WTC11 (cell line): ENCODE measurements around the gene TOMM6. TPM values are rescaled to one million over a fixed set of nuclear protein-coding genes. Genes with fewer than 3 reads are reported as not detected.

Source experiments
- ATAC-seq: fragments of 200-7000 bp; cut with Tn5 transposase; 2 replicates; pipeline ENCODE4 v1.10.0; 2021; ENCODE audit warnings: mild to moderate bottlenecking, moderate library complexity
- CTCF ChIA-PET: fragments of 300-600 bp; sonication (Branson Sonifier 250); formaldehyde crosslinking; loops from one replicate; lab custom pipeline; 2021; ENCODE audit warnings: antibody characterized with exemption; lab: Charles Lee
- POLR2A ChIA-PET: fragments of 350-600 bp; sonication (Branson Sonifier 250); formaldehyde crosslinking; loops from one replicate; lab custom pipeline; 2021; ENCODE audit warnings: antibody characterized with exemption; lab: Charles Lee
- DNase-seq: peaks from one replicate; pipeline ENCODE4 v3.0.0; 2021; ENCODE audit warnings: low spot score
- H3K27ac Mint-ChIP-seq: 2 replicates; pipeline ENCODE4 v1.8.0; 2021; ENCODE audit warnings: mixed read lengths
- H3K27me3 Mint-ChIP-seq: 2 replicates; pipeline ENCODE4 v1.8.0; 2021; ENCODE audit warnings: low read depth, mild to moderate bottlenecking, moderate library complexity, mixed read lengths
- H3K36me3 Mint-ChIP-seq: 2 replicates; pipeline ENCODE4 v1.8.0; 2021; ENCODE audit warnings: mixed read lengths
- H3K4me1 Mint-ChIP-seq: 2 replicates; pipeline ENCODE4 v1.8.0; 2022; ENCODE audit warnings: mixed read lengths
- H3K4me3 Mint-ChIP-seq: 2 replicates; pipeline ENCODE4 v1.8.0; 2021; ENCODE audit warnings: mild to moderate bottlenecking, moderate library complexity, mixed read lengths
- H3K9me3 Mint-ChIP-seq: 2 replicates; pipeline ENCODE4 v1.8.0; 2021; ENCODE audit warnings: mixed read lengths
- GRHL2 ChIP-seq: fragments of 250-450 bp; sonication (Bioruptor Pico); IDR thresholded peaks from 2 replicates; pipeline ENCODE4 v1.8.0; 2022; ENCODE audit warnings: mild to moderate bottlenecking, moderate library complexity; ENCODE audit not compliant: insufficient replicate concordance, severe bottlenecking
- MXD4 ChIP-seq: fragments of 250-450 bp; sonication (Bioruptor Pico); IDR thresholded peaks from 2 replicates; pipeline ENCODE4 v1.8.0; 2021; ENCODE audit warnings: mild to moderate bottlenecking, moderate library complexity, borderline replicate concordance
- NFE2L1 ChIP-seq: sonication (generic); formaldehyde crosslinking; IDR thresholded peaks from 2 replicates; pipeline ENCODE4 v1.8.1; 2023; ENCODE audit warnings: missing genetic modification reagents
- NR1H2 ChIP-seq: sonication (generic); formaldehyde crosslinking; IDR thresholded peaks from 2 replicates; pipeline ENCODE4 v1.9.0; 2021; ENCODE audit warnings: mild to moderate bottlenecking, moderate library complexity, missing genetic modification reagents
- OVOL2 ChIP-seq: fragments of 250-450 bp; sonication (Bioruptor Pico); IDR thresholded peaks from 2 replicates; pipeline ENCODE4 v1.9.0; 2021; ENCODE audit warnings: mild to moderate bottlenecking, borderline replicate concordance
- SMAD3 ChIP-seq: sonication (generic); formaldehyde crosslinking; IDR thresholded peaks from 2 replicates; pipeline ENCODE4 v1.8.0; 2022; ENCODE audit warnings: missing genetic modification reagents, mild to moderate bottlenecking, borderline replicate concordance
- ZNF138 ChIP-seq: sonication (generic); formaldehyde crosslinking; conservative IDR thresholded peaks from 2 replicates; pipeline ENCODE4 v1.8.1; 2022; ENCODE audit warnings: mild to moderate bottlenecking, moderate library complexity, missing genetic modification reagents
- ZNF219 ChIP-seq: sonication (generic); formaldehyde crosslinking; IDR thresholded peaks from 2 replicates; pipeline ENCODE4 v1.8.0; 2023; ENCODE audit warnings: missing genetic modification reagents, mild to moderate bottlenecking, borderline replicate concordance
- ZNF263 ChIP-seq: sonication (generic); formaldehyde crosslinking; IDR thresholded peaks from 2 replicates; pipeline ENCODE4 v1.8.1; 2022; ENCODE audit warnings: low read depth, mild to moderate bottlenecking, moderate library complexity, missing genetic modification reagents
- ZNF425 ChIP-seq: fragments of 250-450 bp; sonication (Bioruptor Pico); conservative IDR thresholded peaks from 2 replicates; pipeline ENCODE4 v1.9.0; 2021; ENCODE audit warnings: mild to moderate bottlenecking
- total RNA-seq: library from RNA; stranded (reverse); gene quantifications from 3 replicates; pipeline ENCODE4 v1.2.3, GENCODE V29; 2021
- TF ChIP-seq, protein P1 (sequence below): sonication (generic); formaldehyde crosslinking; IDR thresholded peaks from 2 replicates; pipeline ENCODE4 v1.8.0; 2022; ENCODE audit warnings: mild to moderate bottlenecking, missing genetic modification reagents
- TF ChIP-seq, protein P2 (sequence below): sonication (generic); formaldehyde crosslinking; IDR thresholded peaks from 2 replicates; pipeline ENCODE4 v1.8.1; 2023; ENCODE audit warnings: mild to moderate bottlenecking, moderate library complexity, missing genetic modification reagents
- TF ChIP-seq, protein P3 (sequence below): sonication (generic); formaldehyde crosslinking; conservative IDR thresholded peaks from 2 replicates; pipeline ENCODE4 v1.8.1; 2022; ENCODE audit warnings: mild to moderate bottlenecking, missing genetic modification reagents
- TF ChIP-seq, protein P4 (sequence below): fragments of 200-600 bp; IDR thresholded peaks from 2 replicates; pipeline ENCODE4 v1.8.0; 2022; ENCODE audit warnings: antibody characterized with exemption

TOMM6 gene
- total RNA-seq, 1 experiment from 2014 or later, result 233 TPM

GRCh38 chr6:41813469-41813868 lies 26.0 kb downstream of the TOMM6 start:
- ChIA-PET POLR2A (no interaction called here), CTCF (interaction anchor here (1.2 kb wide), 1 partner anchor 108 kb away, joined by 3 read pairs; the partner anchor contains the start of genes BYSL and MED20)
- no peaks in the 10 kb centered on the region for H3K36me3 Mint-ChIP-seq
- H3K4me3 Mint-ChIP-seq, result no peak overlapping the region
- H3K27me3 Mint-ChIP-seq, result no peaks in the 10 kb centered on the region
- no peaks in the 10 kb centered on the region for H3K9me3 Mint-ChIP-seq
- H3K27ac Mint-ChIP-seq, result no peak overlapping the region
- no peak for DNase-seq
- ATAC-seq, result no peak
- no peak for TF ChIP-seq SMAD3 (CRISPR knock-in tag)
- TF ChIP-seq NR1H2 (CRISPR knock-in tag), result no peak
- no peaks in the 10 kb centered on the region for H3K4me1 Mint-ChIP-seq

DNA sequence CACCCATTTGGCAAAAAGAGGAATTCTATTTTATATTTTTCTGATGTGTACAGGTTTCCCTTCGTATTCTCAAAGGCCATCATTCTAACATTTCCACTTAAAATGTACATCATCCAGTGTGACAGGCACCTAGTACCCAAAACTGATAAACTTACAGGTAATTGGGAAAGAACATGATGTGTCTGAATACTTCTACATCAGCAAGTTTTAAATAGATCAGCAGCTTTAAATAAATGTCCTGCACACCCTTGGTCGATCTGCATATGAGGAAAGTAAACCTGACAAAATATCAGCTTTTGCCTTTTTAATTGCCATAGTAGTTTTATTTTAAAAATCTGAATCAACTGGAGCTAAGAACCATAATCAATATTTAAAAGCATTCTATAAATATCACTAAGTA lies 26.5 kb downstream of the TOMM6 start:
- CTCF ChIA-PET, result interaction anchor here (1.0 to 1.2 kb wide), 2 partner anchors 28 to 107 kb away, joined by 3 to 4 read pairs; partner anchors contain the start of genes BYSL and MED20
- TF ChIP-seq OVOL2 (CRISPR knock-in tag) (no peak), NFE2L1 (CRISPR knock-in tag) (no peak), ZNF219 (no peak), GRHL2 (CRISPR knock-in tag) (no peak), ZNF263 (CRISPR knock-in tag) (no peak)
- TF ChIP-seq, protein P1, sequence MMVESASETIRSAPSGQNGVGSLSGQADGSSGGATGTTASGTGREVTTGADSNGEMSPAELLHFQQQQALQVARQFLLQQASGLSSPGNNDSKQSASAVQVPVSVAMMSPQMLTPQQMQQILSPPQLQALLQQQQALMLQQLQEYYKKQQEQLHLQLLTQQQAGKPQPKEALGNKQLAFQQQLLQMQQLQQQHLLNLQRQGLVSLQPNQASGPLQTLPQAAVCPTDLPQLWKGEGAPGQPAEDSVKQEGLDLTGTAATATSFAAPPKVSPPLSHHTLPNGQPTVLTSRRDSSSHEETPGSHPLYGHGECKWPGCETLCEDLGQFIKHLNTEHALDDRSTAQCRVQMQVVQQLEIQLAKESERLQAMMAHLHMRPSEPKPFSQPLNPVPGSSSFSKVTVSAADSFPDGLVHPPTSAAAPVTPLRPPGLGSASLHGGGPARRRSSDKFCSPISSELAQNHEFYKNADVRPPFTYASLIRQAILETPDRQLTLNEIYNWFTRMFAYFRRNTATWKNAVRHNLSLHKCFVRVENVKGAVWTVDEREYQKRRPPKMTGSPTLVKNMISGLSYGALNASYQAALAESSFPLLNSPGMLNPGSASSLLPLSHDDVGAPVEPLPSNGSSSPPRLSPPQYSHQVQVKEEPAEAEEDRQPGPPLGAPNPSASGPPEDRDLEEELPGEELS, result no peak
- TF ChIP-seq, protein P2, sequence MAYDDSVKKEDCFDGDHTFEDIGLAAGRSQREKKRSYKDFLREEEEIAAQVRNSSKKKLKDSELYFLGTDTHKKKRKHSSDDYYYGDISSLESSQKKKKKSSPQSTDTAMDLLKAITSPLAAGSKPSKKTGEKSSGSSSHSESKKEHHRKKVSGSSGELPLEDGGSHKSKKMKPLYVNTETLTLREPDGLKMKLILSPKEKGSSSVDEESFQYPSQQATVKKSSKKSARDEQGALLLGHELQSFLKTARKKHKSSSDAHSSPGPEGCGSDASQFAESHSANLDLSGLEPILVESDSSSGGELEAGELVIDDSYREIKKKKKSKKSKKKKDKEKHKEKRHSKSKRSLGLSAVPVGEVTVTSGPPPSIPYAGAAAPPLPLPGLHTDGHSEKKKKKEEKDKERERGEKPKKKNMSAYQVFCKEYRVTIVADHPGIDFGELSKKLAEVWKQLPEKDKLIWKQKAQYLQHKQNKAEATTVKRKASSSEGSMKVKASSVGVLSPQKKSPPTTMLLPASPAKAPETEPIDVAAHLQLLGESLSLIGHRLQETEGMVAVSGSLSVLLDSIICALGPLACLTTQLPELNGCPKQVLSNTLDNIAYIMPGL (CRISPR knock-in tag), result no peak
- TF ChIP-seq, protein P3, sequence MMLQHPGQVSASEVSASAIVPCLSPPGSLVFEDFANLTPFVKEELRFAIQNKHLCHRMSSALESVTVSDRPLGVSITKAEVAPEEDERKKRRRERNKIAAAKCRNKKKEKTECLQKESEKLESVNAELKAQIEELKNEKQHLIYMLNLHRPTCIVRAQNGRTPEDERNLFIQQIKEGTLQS (CRISPR knock-in tag), result no peak
- no peaks in the 10 kb centered on the region for H3K4me1 Mint-ChIP-seq
- POLR2A ChIA-PET, result no interaction called here
- no peak overlapping the region for H3K27ac Mint-ChIP-seq
- no peaks in the 10 kb centered on the region for H3K27me3 Mint-ChIP-seq
- ATAC-seq (no peak), DNase-seq (no peak)
- no peaks in the 10 kb centered on the region for H3K36me3 Mint-ChIP-seq
- no peak overlapping the region for H3K4me3 Mint-ChIP-seq
- H3K9me3 Mint-ChIP-seq, result no peaks in the 10 kb centered on the region

- H3K9me3 Mint-ChIP-seq, result no peaks in the 10 kb centered on the region
- H3K4me3 Mint-ChIP-seq, result no peak overlapping the region
- H3K27me3 Mint-ChIP-seq, result no peaks in the 10 kb centered on the region
- DNase-seq (no peak), ATAC-seq (no peak)
- H3K4me1 Mint-ChIP-seq, result no peaks in the 10 kb centered on the region
- no peak overlapping the region for H3K27ac Mint-ChIP-seq
- ChIA-PET CTCF (interaction anchor here (1.0 kb wide), 1 partner anchor 28 kb away, joined by 4 read pairs; no protein-coding TSS in a partner anchor), POLR2A (no interaction called here)
- TF ChIP-seq ZNF138 (CRISPR knock-in tag), result no peak
- TF ChIP-seq, protein P4, sequence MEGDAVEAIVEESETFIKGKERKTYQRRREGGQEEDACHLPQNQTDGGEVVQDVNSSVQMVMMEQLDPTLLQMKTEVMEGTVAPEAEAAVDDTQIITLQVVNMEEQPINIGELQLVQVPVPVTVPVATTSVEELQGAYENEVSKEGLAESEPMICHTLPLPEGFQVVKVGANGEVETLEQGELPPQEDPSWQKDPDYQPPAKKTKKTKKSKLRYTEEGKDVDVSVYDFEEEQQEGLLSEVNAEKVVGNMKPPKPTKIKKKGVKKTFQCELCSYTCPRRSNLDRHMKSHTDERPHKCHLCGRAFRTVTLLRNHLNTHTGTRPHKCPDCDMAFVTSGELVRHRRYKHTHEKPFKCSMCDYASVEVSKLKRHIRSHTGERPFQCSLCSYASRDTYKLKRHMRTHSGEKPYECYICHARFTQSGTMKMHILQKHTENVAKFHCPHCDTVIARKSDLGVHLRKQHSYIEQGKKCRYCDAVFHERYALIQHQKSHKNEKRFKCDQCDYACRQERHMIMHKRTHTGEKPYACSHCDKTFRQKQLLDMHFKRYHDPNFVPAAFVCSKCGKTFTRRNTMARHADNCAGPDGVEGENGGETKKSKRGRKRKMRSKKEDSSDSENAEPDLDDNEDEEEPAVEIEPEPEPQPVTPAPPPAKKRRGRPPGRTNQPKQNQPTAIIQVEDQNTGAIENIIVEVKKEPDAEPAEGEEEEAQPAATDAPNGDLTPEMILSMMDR, result no peak
- TF ChIP-seq OVOL2 (CRISPR knock-in tag), result no peak
- no peak for TF ChIP-seq MXD4 (CRISPR knock-in tag)
- TF ChIP-seq ZNF425 (CRISPR knock-in tag), result no peak
- no peaks in the 10 kb centered on the region for H3K36me3 Mint-ChIP-seq
Observed at GRCh38 chr6:41814629-41815028, 27.1 kb downstream of the TOMM6 start.
